HepG2 (cell line): ENCODE data around the gene BST2. TPM values are rescaled to one million over a fixed set of nuclear protein-coding genes. Genes with fewer than 3 reads are reported as not detected.
A peak's percentile ranks its signal among the peaks of the same experiment; 100 is the strongest.

ENCODE experiments used
- ETV5 ChIP-seq: IDR thresholded peaks from 2 replicates; pipeline ENCODE4 v1.6.1; 2018; ENCODE audit warnings: missing biosample characterization, missing genetic modification reagents, inconsistent platforms, borderline replicate concordance
- FUBP1 ChIP-seq: sonication (generic); formaldehyde crosslinking; IDR thresholded peaks from 2 replicates; pipeline ENCODE4 v1.5.1; 2020; ENCODE audit warnings: missing genetic modification reagents, mild to moderate bottlenecking, borderline replicate concordance
- GFI1 ChIP-seq: sonication (generic); formaldehyde crosslinking; IDR thresholded peaks from 2 replicates; pipeline ENCODE4 v1.5.0; 2020; ENCODE audit warnings: missing genetic modification reagents, mild to moderate bottlenecking, borderline replicate concordance
- HDAC1 ChIP-seq: sonication (generic); formaldehyde crosslinking; IDR thresholded peaks from 2 replicates; pipeline ENCODE4 v1.5.1; 2020; ENCODE audit warnings: mild to moderate bottlenecking, missing genetic modification reagents
- HES4 ChIP-seq: sonication (generic); formaldehyde crosslinking; IDR thresholded peaks from 2 replicates; pipeline ENCODE4 v1.9.0; 2021; ENCODE audit warnings: mild to moderate bottlenecking, missing genetic modification reagents, borderline replicate concordance
- HNF4A ChIP-seq: sonication (generic); formaldehyde crosslinking; IDR thresholded peaks from 2 replicates; pipeline ENCODE4 v1.4.0; 2020; ENCODE audit warnings: missing genetic modification reagents
- HOXA5 ChIP-seq: sonication (generic); formaldehyde crosslinking; IDR thresholded peaks from 2 replicates; pipeline ENCODE4 v1.4.0; 2020; ENCODE audit warnings: missing genetic modification reagents
- IKZF4 ChIP-seq: sonication (generic); formaldehyde crosslinking; IDR thresholded peaks from 2 replicates; pipeline ENCODE4 v1.5.1; 2020; ENCODE audit warnings: borderline replicate concordance, mild to moderate bottlenecking, low read depth, missing genetic modification reagents; ENCODE audit errors: not compliant biosample characterization
- KDM3A ChIP-seq: IDR thresholded peaks from 2 replicates; pipeline ENCODE4 v1.6.1; 2018; ENCODE audit warnings: low read depth, missing compliant biosample characterization
- MIXL1 ChIP-seq: IDR thresholded peaks from 2 replicates; pipeline ENCODE4 v1.6.1; 2016
- PRMT3 ChIP-seq: sonication (generic); formaldehyde crosslinking; IDR thresholded peaks from 2 replicates; pipeline ENCODE4 v1.8.1; 2022; ENCODE audit warnings: low read depth, mild to moderate bottlenecking, moderate library complexity, missing genetic modification reagents, borderline replicate concordance
- SP1 ChIP-seq, 2 experiments: fragments of 450-650 bp in 1 of 2; sonication (generic) in 1 of 2; formaldehyde crosslinking in 1 of 2; IDR thresholded peaks; 2 replicates each; pipeline versions ENCODE4 v1.4.0 to v1.6.1; 2016 to 2020; ENCODE audit warnings: missing genetic modification reagents in 1 of 2
- ZNF253 ChIP-seq: sonication (generic); formaldehyde crosslinking; IDR thresholded peaks from 2 replicates; pipeline ENCODE4 v1.8.0; 2022; ENCODE audit warnings: mild to moderate bottlenecking, missing genetic modification reagents, borderline replicate concordance
- ZNF383 ChIP-seq: sonication (generic); formaldehyde crosslinking; IDR thresholded peaks from 2 replicates; pipeline ENCODE4 v1.4.0; 2020; ENCODE audit warnings: missing genetic modification reagents, mild to moderate bottlenecking, borderline replicate concordance
- ZNF644 ChIP-seq: IDR thresholded peaks from 2 replicates; pipeline ENCODE4 v1.6.1; 2016; ENCODE audit warnings: low read depth
- ZNF7 ChIP-seq: IDR thresholded peaks from 2 replicates; pipeline ENCODE4 v1.6.1; 2016; ENCODE audit warnings: missing biosample characterization, missing genetic modification reagents
- ZNF768 ChIP-seq: sonication (generic); formaldehyde crosslinking; IDR thresholded peaks from 2 replicates; pipeline ENCODE4 v1.4.0; 2020; ENCODE audit warnings: missing genetic modification reagents
- polyA plus RNA-seq, 8 experiments: library from polyadenylated mRNA; depleted of rRNA in 3 of 8; stranded (reverse) in 7 of 8; unstranded in 1 of 8; fragments of >200 nt; fragmentation: Illumina TruSeq in 4 of 8; extraction: Trizol in 4 of 8; gene quantifications; 2 replicates each; pipeline versions ENCODE4 v1.2.1 to v1.2.3, GENCODE V29; 2011 to 2016; ENCODE audit warnings: low read depth in 4 of 8, missing spikeins in 1 of 8, mixed read lengths in 1 of 8; ENCODE audit not compliant: insufficient read depth in 1 of 8
- total RNA-seq, 5 experiments: library from RNA; depleted of rRNA; stranded (reverse); fragments of >200 nt; fragmentation: Illumina TruSeq; extraction: Trizol; gene quantifications; 2 replicates each; pipeline ENCODE4 v1.2.3, GENCODE V29; 2016; ENCODE audit warnings: low read depth in 1 of 5
- TF ChIP-seq, protein P1 (sequence below): sonication (generic); formaldehyde crosslinking; IDR thresholded peaks from 2 replicates; pipeline ENCODE4 v1.5.1; 2020; ENCODE audit warnings: mild to moderate bottlenecking, missing genetic modification reagents, moderate library complexity
- TF ChIP-seq, protein P2 (sequence below): sonication (generic); formaldehyde crosslinking; IDR thresholded peaks from 2 replicates; pipeline ENCODE4 v1.4.0; 2020; ENCODE audit warnings: mild to moderate bottlenecking, missing genetic modification reagents
- TF ChIP-seq, protein P3 (sequence below): sonication (generic); formaldehyde crosslinking; IDR thresholded peaks from 2 replicates; pipeline ENCODE4 v1.4.0; 2020; ENCODE audit warnings: missing genetic modification reagents
- TF ChIP-seq, protein P4 (sequence below): IDR thresholded peaks from 2 replicates; pipeline ENCODE4 v1.6.1; 2016; ENCODE audit warnings: control low read depth

Gene BST2
- total and polyA plus RNA-seq, 2 of the 13 experiments (the other 11 are each of a cell fraction or from before 2014, with no cell fraction given) = 58.8 to 93.8 TPM

GRCh38 chr19:17419621-17420474 lies 14.4 kb upstream of the BST2 start, which contains the start of gene MVB12A (continued):
- TF ChIP-seq FUBP1 (CRISPR knock-in tag) = no peak
- no peak for TF ChIP-seq ZNF644 (CRISPR knock-in tag)
- no peak for TF ChIP-seq ZNF383 (CRISPR knock-in tag)
- TF ChIP-seq HDAC1 (CRISPR knock-in tag) = peak; percentile 86
- TF ChIP-seq, protein P1, sequence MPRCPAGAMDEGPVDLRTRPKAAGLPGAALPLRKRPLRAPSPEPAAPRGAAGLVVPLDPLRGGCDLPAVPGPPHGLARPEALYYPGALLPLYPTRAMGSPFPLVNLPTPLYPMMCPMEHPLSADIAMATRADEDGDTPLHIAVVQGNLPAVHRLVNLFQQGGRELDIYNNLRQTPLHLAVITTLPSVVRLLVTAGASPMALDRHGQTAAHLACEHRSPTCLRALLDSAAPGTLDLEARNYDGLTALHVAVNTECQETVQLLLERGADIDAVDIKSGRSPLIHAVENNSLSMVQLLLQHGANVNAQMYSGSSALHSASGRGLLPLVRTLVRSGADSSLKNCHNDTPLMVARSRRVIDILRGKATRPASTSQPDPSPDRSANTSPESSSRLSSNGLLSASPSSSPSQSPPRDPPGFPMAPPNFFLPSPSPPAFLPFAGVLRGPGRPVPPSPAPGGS = no peak
- TF ChIP-seq SP1 (IDR thresholded peaks at IDR 0.05) = no peak
- TF ChIP-seq SP1 (CRISPR knock-in tag; IDR thresholded peaks at IDR 0.05) = 0 out of 2 replicates have a peak, but pooled peaks have one; percentile 62
- TF ChIP-seq ZNF7 (CRISPR knock-in tag) = no peak
- TF ChIP-seq, protein P2, sequence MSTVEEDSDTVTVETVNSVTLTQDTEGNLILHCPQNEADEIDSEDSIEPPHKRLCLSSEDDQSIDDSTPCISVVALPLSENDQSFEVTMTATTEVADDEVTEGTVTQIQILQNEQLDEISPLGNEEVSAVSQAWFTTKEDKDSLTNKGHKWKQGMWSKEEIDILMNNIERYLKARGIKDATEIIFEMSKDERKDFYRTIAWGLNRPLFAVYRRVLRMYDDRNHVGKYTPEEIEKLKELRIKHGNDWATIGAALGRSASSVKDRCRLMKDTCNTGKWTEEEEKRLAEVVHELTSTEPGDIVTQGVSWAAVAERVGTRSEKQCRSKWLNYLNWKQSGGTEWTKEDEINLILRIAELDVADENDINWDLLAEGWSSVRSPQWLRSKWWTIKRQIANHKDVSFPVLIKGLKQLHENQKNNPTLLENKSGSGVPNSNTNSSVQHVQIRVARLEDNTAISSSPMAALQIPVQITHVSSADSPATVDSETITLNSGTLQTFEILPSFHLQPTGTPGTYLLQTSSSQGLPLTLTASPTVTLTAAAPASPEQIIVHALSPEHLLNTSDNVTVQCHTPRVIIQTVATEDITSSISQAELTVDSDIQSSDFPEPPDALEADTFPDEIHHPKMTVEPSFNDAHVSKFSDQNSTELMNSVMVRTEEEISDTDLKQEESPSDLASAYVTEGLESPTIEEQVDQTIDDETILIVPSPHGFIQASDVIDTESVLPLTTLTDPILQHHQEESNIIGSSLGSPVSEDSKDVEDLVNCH (CRISPR knock-in tag) = no peak
- no peak; the same call in 1 of the 2 replicates for TF ChIP-seq HOXA5 (CRISPR knock-in tag)
- no peak for TF ChIP-seq IKZF4 (CRISPR knock-in tag)
- peak; percentile 84 for TF ChIP-seq ETV5 (CRISPR knock-in tag)
- no peak for TF ChIP-seq PRMT3 (CRISPR knock-in tag)
- TF ChIP-seq HES4 (CRISPR knock-in tag) = peak; percentile 51; the same call in 1 of the 2 replicates
- TF ChIP-seq ZNF768 (CRISPR knock-in tag) = peak; percentile 13; the same call in 1 of the 2 replicates
- peak; percentile 20 for TF ChIP-seq KDM3A (CRISPR knock-in tag)
- TF ChIP-seq, protein P3, sequence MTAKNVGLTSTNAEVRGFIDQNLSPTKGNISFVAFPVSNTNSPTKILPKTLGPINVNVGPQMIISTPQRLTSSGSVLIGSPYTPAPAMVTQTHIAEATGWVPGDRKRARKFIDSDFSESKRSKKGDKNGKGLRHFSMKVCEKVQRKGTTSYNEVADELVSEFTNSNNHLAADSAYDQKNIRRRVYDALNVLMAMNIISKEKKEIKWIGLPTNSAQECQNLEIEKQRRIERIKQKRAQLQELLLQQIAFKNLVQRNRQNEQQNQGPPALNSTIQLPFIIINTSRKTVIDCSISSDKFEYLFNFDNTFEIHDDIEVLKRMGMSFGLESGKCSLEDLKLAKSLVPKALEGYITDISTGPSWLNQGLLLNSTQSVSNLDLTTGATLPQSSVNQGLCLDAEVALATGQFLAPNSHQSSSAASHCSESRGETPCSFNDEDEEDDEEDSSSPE (CRISPR knock-in tag) = peak; percentile 90
- 0 out of 2 replicates have a peak, but pooled peaks have one; percentile 63 for TF ChIP-seq MIXL1 (CRISPR knock-in tag)
- TF ChIP-seq, protein P4, sequence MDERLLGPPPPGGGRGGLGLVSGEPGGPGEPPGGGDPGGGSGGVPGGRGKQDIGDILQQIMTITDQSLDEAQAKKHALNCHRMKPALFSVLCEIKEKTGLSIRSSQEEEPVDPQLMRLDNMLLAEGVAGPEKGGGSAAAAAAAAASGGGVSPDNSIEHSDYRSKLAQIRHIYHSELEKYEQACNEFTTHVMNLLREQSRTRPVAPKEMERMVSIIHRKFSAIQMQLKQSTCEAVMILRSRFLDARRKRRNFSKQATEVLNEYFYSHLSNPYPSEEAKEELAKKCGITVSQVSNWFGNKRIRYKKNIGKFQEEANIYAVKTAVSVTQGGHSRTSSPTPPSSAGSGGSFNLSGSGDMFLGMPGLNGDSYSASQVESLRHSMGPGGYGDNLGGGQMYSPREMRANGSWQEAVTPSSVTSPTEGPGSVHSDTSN = no peak
- no peak; the same call in 1 of the 2 replicates for TF ChIP-seq GFI1 (CRISPR knock-in tag)
- peak; percentile 18; the same call in 1 of the 2 replicates for TF ChIP-seq ZNF253 (CRISPR knock-in tag)
- TF ChIP-seq HNF4A (CRISPR knock-in tag) = 0 out of 2 replicates have a peak, but pooled peaks have one; percentile 14
